Psoas muscle (tissue), 8 donors: Measurements from ENCODE around the gene KNSTRN. TPM values are rescaled to one million over a fixed set of nuclear protein-coding genes. Genes with fewer than 3 reads are reported as not detected.

Experiments used
- ATAC-seq, 4 donors: fragments of 200-7000 bp; cut with Tn5 transposase; one replicate each; pipeline ENCODE4 v1.9.1; 2020; ENCODE audit warnings: moderate library complexity in 3 of 4, mild to moderate bottlenecking in 2 of 4
- DNase-seq, 2 donors: peaks; one replicate each; pipeline ENCODE4 v3.0.0-alpha.2; 2020
- H3K27ac ChIP-seq: fragments of 200-600 bp; one replicate; pipeline ENCODE4 v1.8.0; 2022
- H3K27me3 ChIP-seq, 3 donors: fragments of 200-600 bp in 1 of 3; one replicate each; pipeline versions ENCODE4 v1.6.1 to v1.8.0; 2013 to 2022; ENCODE audit warnings: low read length in 2 of 3, mild to moderate bottlenecking in 2 of 3, moderate library complexity in 1 of 3; ENCODE audit not compliant: insufficient read depth in 3 of 3
- H3K36me3 ChIP-seq, 2 donors: fragments of 200-600 bp in 1 of 2; one replicate each; pipeline versions ENCODE4 v1.6.1 to v1.8.0; 2013 to 2022; ENCODE audit warnings: low read depth in 1 of 2, mild to moderate bottlenecking in 1 of 2, moderate library complexity in 1 of 2; ENCODE audit not compliant: insufficient read depth in 1 of 2
- H3K4me1 ChIP-seq: fragments of 200-600 bp; one replicate; pipeline ENCODE4 v1.8.0; 2022
- H3K4me3 ChIP-seq: fragments of 200-600 bp; one replicate; pipeline ENCODE4 v1.8.0; 2022; ENCODE audit warnings: mild to moderate bottlenecking
- H3K9me3 ChIP-seq: fragments of 200-600 bp; one replicate; pipeline ENCODE4 v1.8.0; 2022
- CTCF ChIP-seq: fragments of 200-600 bp; IDR thresholded peaks from one replicate; pipeline ENCODE4 v1.8.0; 2022; ENCODE audit warnings: antibody characterized with exemption
- WGBS, 3 donors: extraction: QIAGEN DNeasy Blood & Tissue Kit; methylation state at CpG; one replicate each; pipeline versions ENCODE4 v1.1.6 to v1.1.7; 2013; 5-methylcytosine and 5-hydroxymethylcytosine counted together
- intact Hi-C, 2 donors: fragments of 100-400 bp; cut with DNase I; formaldehyde crosslinking; loops; one replicate each; pipeline versions ENCODE4 v1.11.0 to v1.14.2; 2022
- polyA plus RNA-seq, 3 donors: library from polyadenylated mRNA; stranded (reverse); fragments of 200-250 nt; gene quantifications; one replicate each; pipeline ENCODE4 v1.2.3, GENCODE V29; 2013
- total RNA-seq, 4 donors: library from RNA; stranded (reverse); fragmentation: NEBNext Ultra II Directional in 2 of 4; extraction: Animal tissue kit (Norgen Biotek cat#: 25700) in 2 of 4; gene quantifications; one replicate each; pipeline versions ENCODE4 v1.2.1 to v1.2.4, GENCODE V29; 2021 to 2023
- donor health status: healthy with polysubstance abuse.
- donor health status: DM: no; HTN: no; CAD: no; lungs with moderate emphysema.
- donor health status: Bipolar disorder and iron deficiency.
- donor health status: healthy.
- donor health status: DM: yes; HTN: yes; CAD: no.
- donor health status: DM: no; HTN: no; CAD: no.
- donor health status: DM: no; HTN: no; CAD: no.
- donor health status: DM: yes; HTN: yes; CAD: no.

KNSTRN gene
- total and polyA plus RNA-seq, 7 donors = 7.7 to 21.5 (median 14.5) TPM

DNA sequence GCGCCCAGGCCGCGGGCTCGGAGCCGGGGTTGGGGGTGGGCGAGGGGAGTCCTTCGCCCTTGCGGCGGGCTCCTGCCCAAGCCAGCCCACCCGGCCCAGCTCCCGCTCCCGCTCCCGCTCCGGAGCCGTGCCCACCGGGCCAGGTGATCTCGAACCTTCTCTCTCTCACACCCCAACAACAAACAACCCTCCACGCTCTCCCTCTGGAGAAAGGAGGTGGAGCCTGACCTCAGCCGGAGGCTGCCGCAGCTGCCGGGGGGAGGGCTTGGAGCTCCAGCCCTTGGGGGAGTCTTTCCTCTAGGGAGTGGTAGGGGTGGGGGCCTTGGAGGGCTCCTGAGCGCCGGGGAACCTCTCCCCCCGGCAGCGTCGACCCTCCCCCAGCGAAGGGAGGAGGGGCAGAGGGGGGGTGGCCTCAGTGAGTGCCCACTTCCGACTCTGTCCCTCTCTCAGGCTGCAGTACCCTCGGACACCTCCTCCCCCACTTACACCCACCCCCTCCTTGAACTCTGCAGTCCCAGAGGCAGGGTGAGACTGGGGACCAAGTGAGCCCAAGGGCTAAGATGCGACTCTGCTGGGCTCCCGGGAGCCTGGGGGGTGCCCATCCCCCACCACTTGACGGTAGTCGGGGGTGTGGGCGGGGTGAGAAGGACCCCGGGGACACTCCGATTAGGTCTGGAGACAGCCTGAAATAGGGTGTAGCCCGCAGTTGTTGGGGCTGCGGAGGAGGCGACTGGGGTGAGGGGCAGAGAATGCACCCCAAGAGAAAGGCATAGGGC, 53.8 kb downstream of the KNSTRN start:
- Histone ChIP-seq H3K4me3 (peak overlapping the region; percentile 60), H3K9me3 (no peaks in the 10 kb centered on the region), H3K4me1 (peaks cover 13% of the 10 kb centered on the region), H3K36me3 (no peaks in the 10 kb centered on the region), H3K27me3 (peaks cover 0 to 32% (median 9%) of the 10 kb centered on the region in 3 donors), H3K27ac (no peak overlapping the region)
- ATAC-seq = no peak
- 0 to 2% (median 1%) methylated on average over 32 to 38 of the region's 39 CpGs for WGBS, 3 donors
- intact Hi-C loops = loop anchor here in 1 of 2 donors (10.0 kb wide), 1 partner anchor 392 kb away; no protein-coding TSS in a partner anchor
- TF ChIP-seq CTCF = no peak
- DNase-seq = peak in 1 of 2 donors; percentile 53

DNA sequence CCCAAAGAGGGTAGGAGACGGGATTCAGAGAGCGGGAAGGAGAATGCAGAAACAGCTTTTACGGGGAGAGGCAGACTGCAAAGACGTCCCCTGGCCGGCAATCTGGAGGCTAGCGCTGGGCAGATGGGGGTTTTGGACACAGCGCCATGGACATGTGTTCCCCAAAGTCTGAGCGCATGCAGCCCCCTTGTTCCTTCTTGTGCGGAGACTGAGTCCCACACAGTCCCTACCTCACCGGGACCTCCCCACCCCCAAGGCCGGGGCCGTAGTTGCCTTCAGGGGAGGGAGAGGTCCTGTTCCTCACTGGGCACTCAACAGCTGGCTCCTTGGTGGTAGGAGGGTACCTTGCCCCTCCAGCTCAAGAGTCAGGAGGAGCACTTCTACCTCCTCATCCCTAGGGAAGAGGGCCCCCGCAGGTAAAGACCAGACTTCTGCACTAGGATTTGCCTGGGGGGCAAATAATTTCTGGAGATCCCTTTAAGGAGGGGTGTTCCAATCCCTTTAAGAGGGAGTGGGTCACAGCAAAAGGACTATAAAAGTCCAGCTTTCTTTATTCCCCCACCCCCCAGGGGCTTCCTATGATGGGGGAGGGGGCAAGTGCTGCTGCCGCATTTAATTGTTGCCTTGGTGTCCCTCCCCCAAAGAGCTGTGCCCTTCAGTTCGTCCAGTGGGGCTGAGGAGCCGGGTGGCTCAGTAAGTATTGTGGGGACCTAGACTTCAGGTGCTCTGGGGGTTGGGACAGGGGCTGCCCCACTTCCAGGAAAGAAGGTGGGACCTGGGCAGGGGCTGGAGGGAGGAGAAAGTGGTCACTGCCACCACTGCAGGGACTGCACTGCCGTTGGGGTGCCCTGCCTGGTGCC, 54.6 kb downstream of the KNSTRN start:
- H3K9me3 ChIP-seq = no peaks in the 10 kb centered on the region
- no peak for ATAC-seq
- peak overlapping the region; percentile 60 for H3K4me3 ChIP-seq
- H3K27ac ChIP-seq = no peak overlapping the region
- intact Hi-C loops = loop anchor here in 1 of 2 donors (10.0 kb wide), 1 partner anchor 392 kb away; no protein-coding TSS in a partner anchor
- peak in 1 of 2 donors; percentile 35 for DNase-seq
- no peak for TF ChIP-seq CTCF
- H3K4me1 ChIP-seq = peaks cover 13% of the 10 kb centered on the region
- no peaks in the 10 kb centered on the region for H3K36me3 ChIP-seq
- 11 to 13% (median 11%) methylated on average over 17 of the region's 17 CpGs for WGBS, 3 donors
- peaks cover 0 to 32% (median 9%) of the 10 kb centered on the region in 3 donors for H3K27me3 ChIP-seq

DNA sequence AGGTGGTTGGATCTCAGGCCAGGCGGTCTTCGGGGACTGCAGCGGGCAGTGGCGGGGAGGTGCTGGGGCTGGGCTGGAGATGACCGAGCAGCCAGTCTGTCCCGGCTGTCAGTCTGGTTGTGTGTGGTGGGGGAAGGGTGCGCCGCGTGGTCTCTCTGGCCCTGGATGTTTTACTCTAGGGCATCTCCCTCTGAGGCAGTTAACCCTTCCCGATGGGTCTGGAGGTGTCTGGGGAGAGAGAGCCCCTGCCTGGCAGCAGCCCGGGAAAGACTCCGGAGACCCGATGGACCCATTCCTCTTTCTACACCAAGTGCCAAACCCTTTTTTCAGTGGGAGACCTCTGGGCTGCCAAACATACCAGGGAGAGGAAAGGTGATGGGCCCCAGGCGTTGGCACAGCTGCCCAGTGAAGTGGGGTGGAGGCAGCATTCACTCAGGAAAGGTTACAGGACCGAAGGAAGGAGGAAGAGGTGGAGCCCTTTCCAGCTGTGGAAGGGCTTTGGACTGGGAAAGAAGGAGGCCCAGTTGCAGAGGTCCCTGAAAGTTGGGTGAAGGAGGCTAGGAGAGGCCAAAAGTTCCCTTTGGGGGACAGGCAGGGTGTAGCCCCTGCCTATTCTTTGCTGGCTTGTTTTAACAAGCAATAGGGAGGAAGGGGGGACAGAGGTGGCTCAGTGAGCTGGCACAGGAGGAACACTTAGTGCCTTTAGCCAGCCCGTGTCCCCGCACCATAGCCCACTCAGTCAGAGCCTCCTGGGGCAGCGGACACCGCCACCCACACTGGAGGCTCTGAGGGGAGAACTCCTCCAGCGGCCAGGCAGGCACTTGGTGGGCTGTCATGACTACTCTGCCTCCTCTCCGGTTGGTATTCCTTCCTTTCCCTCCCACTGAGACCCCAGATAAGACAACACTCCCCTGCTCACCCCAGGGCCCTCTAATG, 55.5 kb downstream of the KNSTRN start:
- no peak for TF ChIP-seq CTCF
- 43 to 53% (median 49%) methylated on average over 17 to 21 of the region's 21 CpGs for WGBS, 3 donors
- Histone ChIP-seq H3K4me3 (no peak overlapping the region), H3K9me3 (no peaks in the 10 kb centered on the region), H3K36me3 (no peaks in the 10 kb centered on the region), H3K27ac (no peak overlapping the region), H3K4me1 (peaks cover 19% of the 10 kb centered on the region), H3K27me3 (peaks cover 0 to 32% (median 9%) of the 10 kb centered on the region in 3 donors)
- intact Hi-C loops = loop anchor here in 1 of 2 donors (10.0 kb wide), 1 partner anchor 393 kb away; no protein-coding TSS in a partner anchor
- DNase-seq (peak in 1 of 2 donors; percentile 26), ATAC-seq (no peak)

- intact Hi-C loops = loop anchor here in 1 of 2 donors (10.0 kb wide), 1 partner anchor 394 kb away; no protein-coding TSS in a partner anchor
- DNase-seq (peak in 1 of 2 donors; percentile 46), ATAC-seq (no peak)
- peaks cover 0 to 32% (median 9%) of the 10 kb centered on the region in 3 donors for H3K27me3 ChIP-seq
- H3K36me3 ChIP-seq = no peaks in the 10 kb centered on the region
- WGBS, 3 donors = 65 to 70% (median 69%) methylated on average over 12 of the region's 12 CpGs
- H3K9me3 ChIP-seq = no peaks in the 10 kb centered on the region
- TF ChIP-seq CTCF = no peak
- peaks cover 19% of the 10 kb centered on the region for H3K4me1 ChIP-seq
- no peak overlapping the region for H3K27ac ChIP-seq
- no peak overlapping the region for H3K4me3 ChIP-seq
Observed at GRCh38 chr15:40438712-40439111, 56.2 kb downstream of the KNSTRN start.
